B cell (primary cell): Measurements from ENCODE around the gene FLYWCH2. TPM values are rescaled to one million over a fixed set of nuclear protein-coding genes. Genes with fewer than 3 reads are reported as not detected.

ENCODE experiments used
- ATAC-seq: fragments of 200-7000 bp; cut with Tn5 transposase; one replicate; pipeline ENCODE4 v1.10.0; 2021; ENCODE audit warnings: low read depth, mild to moderate bottlenecking, moderate number of reproducible peaks, moderate library complexity
- CTCF ChIA-PET: fragments of 350-600 bp; sonication (Branson Sonifier 250); formaldehyde crosslinking; loops from one replicate; lab custom pipeline; 2021; ENCODE audit warnings: antibody characterized with exemption, inconsistent platforms; lab: Charles Lee
- POLR2A ChIA-PET: fragments of 350-600 bp; sonication (Branson Sonifier 250); formaldehyde crosslinking; loops from one replicate; lab custom pipeline; 2021; ENCODE audit warnings: antibody characterized with exemption; lab: Charles Lee
- DNase-seq: peaks from one replicate; pipeline ENCODE4 v3.0.0; 2013
- H2AFZ ChIP-seq: 2 replicates; pipeline ENCODE4 v1.6.1; 2012; ENCODE audit warnings: mild to moderate bottlenecking, low read depth, low read length; ENCODE audit not compliant: insufficient read depth, poor library complexity, severe bottlenecking
- H3K27ac ChIP-seq, 2 donors: 1 replicate in 1 of 2; 2 replicates in 1 of 2; pipeline ENCODE4 v1.5.1; 2012 to 2013; ENCODE audit warnings: low read length in 2 of 2, mild to moderate bottlenecking in 2 of 2, moderate library complexity in 1 of 2
- H3K27me3 ChIP-seq, 4 experiments: fragments of 200-600 bp in 1 of 4; sonication (generic) in 1 of 4; replicated peaks in 1 of 4; 1 replicate in 2 of 4; 2 replicates in 2 of 4; pipeline versions ENCODE4 v1.6.1 to v1.7.0; 2013 to 2016; ENCODE audit warnings: low read length in 3 of 4, mild to moderate bottlenecking in 2 of 4, mixed read lengths in 1 of 4, moderate library complexity in 1 of 4; ENCODE audit not compliant: insufficient read depth in 4 of 4, control insufficient read depth in 3 of 4; ENCODE audit errors: control extremely low read depth in 1 of 4
- H3K36me3 ChIP-seq, 2 experiments: replicated peaks in 1 of 2; 1 replicate in 1 of 2; 2 replicates in 1 of 2; pipeline versions ENCODE4 v1.6.1 to v1.7.1; 2013; ENCODE audit warnings: low read length in 1 of 2; ENCODE audit not compliant: insufficient read depth in 2 of 2, control insufficient read depth in 1 of 2; ENCODE audit errors: control extremely low read depth in 1 of 2, extremely low read depth in 1 of 2
- H3K4me1 ChIP-seq, 2 donors: fragments of 200-600 bp in 1 of 2; sonication (generic) in 1 of 2; 1 replicate in 1 of 2; 2 replicates in 1 of 2; pipeline versions ENCODE4 v1.5.1 to v1.6.1; 2013 to 2017; ENCODE audit warnings: low read length in 2 of 2; ENCODE audit not compliant: control insufficient read depth in 2 of 2, insufficient read depth in 2 of 2
- H3K4me2 ChIP-seq: replicated peaks from 2 replicates; pipeline ENCODE3; 2012; ENCODE audit warnings: mild to moderate bottlenecking, low read depth, low read length; ENCODE audit not compliant: poor library complexity, severe bottlenecking
- H3K4me3 ChIP-seq, 5 experiments: fragments of 200-600 bp in 1 of 5; sonication (generic) in 1 of 5; 1 replicate in 3 of 5; 2 replicates in 2 of 5; pipeline versions ENCODE4 v1.5.1 to v1.7.0; 2011 to 2016; ENCODE audit warnings: low read length in 4 of 5, mild to moderate bottlenecking in 4 of 5, low read depth in 2 of 5, control low read depth in 1 of 5, moderate library complexity in 1 of 5; ENCODE audit not compliant: insufficient read depth in 1 of 5; ENCODE audit errors: control extremely low read depth in 1 of 5, extremely low read depth in 1 of 5
- H3K79me2 ChIP-seq: fragments of 200-600 bp; sonication (generic); one replicate; pipeline ENCODE4 v1.6.0; 2016; ENCODE audit warnings: low read length; ENCODE audit not compliant: control insufficient read depth, insufficient read depth
- H3K9ac ChIP-seq: fragments of 200-600 bp; sonication (generic); 2 replicates; pipeline ENCODE4 v1.6.1; 2017; ENCODE audit warnings: mild to moderate bottlenecking, low read length, moderate library complexity
- H3K9me3 ChIP-seq, 3 donors: one replicate each; pipeline versions ENCODE4 v1.6.1 to v1.7.1; 2013; ENCODE audit warnings: low read length in 2 of 3; ENCODE audit not compliant: control insufficient read depth in 2 of 3, insufficient read depth in 1 of 3; ENCODE audit errors: control extremely low read depth in 1 of 3
- H4K20me1 ChIP-seq: 2 replicates; pipeline ENCODE4 v1.6.0; 2012; ENCODE audit warnings: mild to moderate bottlenecking, low read length; ENCODE audit not compliant: insufficient read depth, control insufficient read depth, poor library complexity, severe bottlenecking
- H3K27ac Mint-ChIP-seq: one replicate; pipeline ENCODE4 v1.8.0; 2021; ENCODE audit warnings: mixed read lengths
- H3K27me3 Mint-ChIP-seq: one replicate; pipeline ENCODE4 v1.8.0; 2021; ENCODE audit warnings: mixed read lengths
- H3K4me1 Mint-ChIP-seq: one replicate; pipeline ENCODE4 v1.8.0; 2021; ENCODE audit warnings: mixed read lengths
- H3K4me3 Mint-ChIP-seq: one replicate; pipeline ENCODE4 v1.8.0; 2021; ENCODE audit warnings: mixed read lengths
- H3K9me3 Mint-ChIP-seq: one replicate; pipeline ENCODE4 v1.8.0; 2022; ENCODE audit warnings: mixed read lengths; ENCODE audit not compliant: insufficient read depth
- EZH2 ChIP-seq: IDR thresholded peaks from 2 replicates; pipeline ENCODE4 v1.6.1; 2012; ENCODE audit warnings: borderline replicate concordance, low read depth, mild to moderate bottlenecking, moderate library complexity, low read length; ENCODE audit not compliant: insufficient read depth, poor library complexity, severe bottlenecking
- WGBS: methylation state at CpG from one replicate; pipeline ENCODE4 v1.1.5; 2013; ENCODE audit warnings: missing lambda C conversion rate; ENCODE audit not compliant: insufficient coverage; 5-methylcytosine and 5-hydroxymethylcytosine counted together
- intact Hi-C: fragments of 100-400 bp; cut with micrococcal nuclease; formaldehyde crosslinking; loops from one replicate; pipeline ENCODE4 v1.10.0; 2022
- polyA plus RNA-seq: library from polyadenylated mRNA; depleted of rRNA; stranded (reverse); fragments of >200 nt; gene quantifications from 2 replicates; pipeline ENCODE4 v1.2.3, GENCODE V29; 2012
- total RNA-seq, 2 donors: library from RNA; stranded (reverse); fragments of 120-200 nt in 1 of 2; gene quantifications; 1 replicate in 1 of 2; 2 replicates in 1 of 2; pipeline versions ENCODE4 v1.2.3 to v1.2.4, GENCODE V29; 2013 to 2022
- TF ChIP-seq, protein P1 (sequence below): fragments of 200-600 bp; IDR thresholded peaks from one replicate; pipeline ENCODE4 v1.8.0; 2022; ENCODE audit warnings: antibody characterized with exemption, mild to moderate bottlenecking

FLYWCH2 gene
- total and polyA plus RNA-seq, 2 donors (not counting 1 experiment from before 2014, with no cell fraction given): 22.3 to 24.1 TPM

GRCh38 chr16:2871926-2872325 is 11.1 kb upstream of the FLYWCH2 start:
- no peaks in the 10 kb centered on the region for H4K20me1 ChIP-seq
- Mint-ChIP-seq H3K4me1 (peaks cover 10% of the 10 kb centered on the region), H3K4me3 (no peak overlapping the region), H3K27ac (no peak overlapping the region), H3K27me3 (peaks cover 13% of the 10 kb centered on the region), H3K9me3 (no peaks in the 10 kb centered on the region)
- ChIA-PET POLR2A (interaction anchor here (0.6 kb wide), 1 partner anchor 12 kb away, joined by 3 read pairs; no protein-coding TSS in a partner anchor), CTCF (interaction anchor here (1.3 to 2.2 kb wide), 5 partner anchors 11 to 55 kb away, joined by 5 to 14 read pairs (median 9); partner anchors contain the start of genes FLYWCH1 and FLYWCH2)
- no peak overlapping the region for H3K4me2 ChIP-seq
- TF ChIP-seq EZH2: no peak
- TF ChIP-seq, protein P1, sequence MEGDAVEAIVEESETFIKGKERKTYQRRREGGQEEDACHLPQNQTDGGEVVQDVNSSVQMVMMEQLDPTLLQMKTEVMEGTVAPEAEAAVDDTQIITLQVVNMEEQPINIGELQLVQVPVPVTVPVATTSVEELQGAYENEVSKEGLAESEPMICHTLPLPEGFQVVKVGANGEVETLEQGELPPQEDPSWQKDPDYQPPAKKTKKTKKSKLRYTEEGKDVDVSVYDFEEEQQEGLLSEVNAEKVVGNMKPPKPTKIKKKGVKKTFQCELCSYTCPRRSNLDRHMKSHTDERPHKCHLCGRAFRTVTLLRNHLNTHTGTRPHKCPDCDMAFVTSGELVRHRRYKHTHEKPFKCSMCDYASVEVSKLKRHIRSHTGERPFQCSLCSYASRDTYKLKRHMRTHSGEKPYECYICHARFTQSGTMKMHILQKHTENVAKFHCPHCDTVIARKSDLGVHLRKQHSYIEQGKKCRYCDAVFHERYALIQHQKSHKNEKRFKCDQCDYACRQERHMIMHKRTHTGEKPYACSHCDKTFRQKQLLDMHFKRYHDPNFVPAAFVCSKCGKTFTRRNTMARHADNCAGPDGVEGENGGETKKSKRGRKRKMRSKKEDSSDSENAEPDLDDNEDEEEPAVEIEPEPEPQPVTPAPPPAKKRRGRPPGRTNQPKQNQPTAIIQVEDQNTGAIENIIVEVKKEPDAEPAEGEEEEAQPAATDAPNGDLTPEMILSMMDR: no peak
- DNase-seq: no peak
- H3K36me3 ChIP-seq: no peaks in the 10 kb centered on the region
- H2AFZ ChIP-seq: no peak overlapping the region
- no peaks in the 10 kb centered on the region for H3K27me3 ChIP-seq
- no peak overlapping the region for H3K4me3 ChIP-seq
- H3K79me2 ChIP-seq: no peaks in the 10 kb centered on the region
- no peak overlapping the region for H3K27ac ChIP-seq
- ATAC-seq: no peak
- peaks cover 0 to 15% of the 10 kb centered on the region in 2 donors for H3K4me1 ChIP-seq
- H3K9ac ChIP-seq: no peak overlapping the region
- intact Hi-C loops: no loop called here
- WGBS: 79% methylated on average over 3 of the region's 6 CpGs
- H3K9me3 ChIP-seq: no peaks in the 10 kb centered on the region

GRCh38 chr16:2874032-2874911 is 8.7 kb upstream of the FLYWCH2 start:
- no peak overlapping the region for H3K27ac ChIP-seq
- CTCF ChIA-PET: interaction anchor here (0.6 to 6.1 kb wide), 11 partner anchors 9 to 1663 kb away, joined by 4 to 61 read pairs (median 5); partner anchors contain the start of genes FLYWCH1 and FLYWCH2
- WGBS: 74% methylated on average over 15 of the region's 21 CpGs
- Mint-ChIP-seq H3K27ac (no peak overlapping the region), H3K4me3 (no peak overlapping the region), H3K4me1 (peaks cover 2% of the 10 kb centered on the region), H3K9me3 (no peaks in the 10 kb centered on the region), H3K27me3 (peaks cover 13% of the 10 kb centered on the region)
- no peak overlapping the region for H3K9ac ChIP-seq
- ATAC-seq (no peak), DNase-seq (no peak)
- POLR2A ChIA-PET: interaction anchor here (0.7 kb wide), 1 partner anchor 34 kb away, joined by 5 read pairs; no protein-coding TSS in a partner anchor
- H3K4me3 ChIP-seq: no peak overlapping the region
- no peaks in the 10 kb centered on the region for H3K9me3 ChIP-seq
- no peaks in the 10 kb centered on the region for H3K36me3 ChIP-seq
- H3K4me2 ChIP-seq: peak overlapping the region; percentile 40
- no peaks in the 10 kb centered on the region for H4K20me1 ChIP-seq
- H3K27me3 ChIP-seq: peaks cover 0 to 2% (median 0%) of the 10 kb centered on the region in 4 experiments
- H3K4me1 ChIP-seq: peaks cover 0 to 5% of the 10 kb centered on the region in 2 donors
- no peaks in the 10 kb centered on the region for H3K79me2 ChIP-seq
- intact Hi-C loops: no loop called here
- peak overlapping the region; percentile 28 for H2AFZ ChIP-seq
- no peak for TF ChIP-seq EZH2
- TF ChIP-seq, protein P1: no peak
